Mucosa of descending colon (tissue), 3 donors: ENCODE measurements around the gene RABAC1. TPM values are rescaled to one million over a fixed set of nuclear protein-coding genes. Genes with fewer than 3 reads are reported as not detected.

Experiments
- ATAC-seq: fragments of 200-7000 bp; cut with Tn5 transposase; one replicate; pipeline ENCODE4 v1.9.1; 2020; ENCODE audit warnings: mild to moderate bottlenecking, moderate library complexity
- DNase-seq, 3 donors: peaks; one replicate each; pipeline ENCODE4 v3.0.0-alpha.2; 2020
- H3K36me3 ChIP-seq: fragments of 200-600 bp; one replicate; pipeline ENCODE4 v1.8.0; 2021; ENCODE audit warnings: low read depth, mild to moderate bottlenecking
- H3K4me1 ChIP-seq: fragments of 200-600 bp; one replicate; pipeline ENCODE4 v1.8.0; 2021; ENCODE audit warnings: low read depth, mild to moderate bottlenecking
- H3K4me3 ChIP-seq: fragments of 200-600 bp; one replicate; pipeline ENCODE4 v1.8.0; 2021; ENCODE audit warnings: mild to moderate bottlenecking
- H3K9me3 ChIP-seq: fragments of 200-600 bp; one replicate; pipeline ENCODE4 v1.8.0; 2021; ENCODE audit warnings: mild to moderate bottlenecking
- CTCF ChIP-seq: fragments of 200-600 bp; IDR thresholded peaks from one replicate; pipeline ENCODE4 v1.8.0; 2022; ENCODE audit warnings: antibody characterized with exemption, mild to moderate bottlenecking
- intact Hi-C, 2 donors: fragments of 100-400 bp; cut with DNase I in 1 of 2; cut with micrococcal nuclease in 1 of 2; formaldehyde crosslinking; loops; one replicate each; pipeline versions ENCODE4 v1.11.0 to v1.11.1; 2022; cut with DNase I, micrococcal nuclease
- long read RNA-seq, 2 donors: library from polyadenylated mRNA; unstranded; transcript quantifications; one replicate each; pipeline ENCODE4 v2.0.0, GENCODE V29; 2019 to 2021
- total RNA-seq, 3 donors: library from RNA; stranded (reverse); fragmentation: NEBNext Ultra II Directional in 2 of 3; extraction: Animal tissue kit (Norgen Biotek cat#: 25700) in 2 of 3; gene quantifications; one replicate each; pipeline versions ENCODE4 v1.2.1 to v1.2.4, GENCODE V29; 2021 to 2023
- donor health status: DM: no; HTN: no; CAD: no; lungs with moderate emphysema.
- donor health status: DM: no; HTN: no; CAD: no.
- donor health status: DM: no; HTN: yes; CAD: no.

Gene RABAC1
- 100 to 1,000 TPM; 150 to 160 (median 152) TPM for total RNA-seq
- long read RNA-seq, donor 1, transcript RABAC1-201 (5 exons, 821 nt) = major isoform, 129 of 148 reads
- long read RNA-seq, donor 1, partial matches to known transcripts = 4 of 148 reads
- long read RNA-seq, donor 1, other reads (novel, unspliced or antisense) = 8 of 148 reads
- long read RNA-seq, donor 2, transcript RABAC1-202 (2 exons, 725 nt) = minor isoform, 11 of 172 reads
- long read RNA-seq, donor 2, transcript RABAC1-201 (5 exons, 821 nt) = major isoform, 141 of 172 reads
- long read RNA-seq, donor 2, partial matches to known transcripts = 1 of 172 reads
- long read RNA-seq, donor 2, other reads (novel, unspliced or antisense) = 16 of 172 reads

- no peaks in the 10 kb centered on the region for H3K9me3 ChIP-seq
Observed at GRCh38 chr19:41959056-41960053, at the start of gene RABAC1. Gene RABAC1 (minus strand): TSS chr19:41959321. CDS start chr19:41959292, 29 bp downstream.

GRCh38 chr19:42006569-42006968 lies 47.4 kb upstream of the RABAC1 start:
- intact Hi-C loops = no loop called here
- no peak for DNase-seq
- ATAC-seq = no peak

More at GRCh38 chr19:41959056-41960053, at the start of gene RABAC1:
- peak; percentile 80 for ATAC-seq
- Histone ChIP-seq H3K36me3 (no peaks in the 10 kb centered on the region), H3K4me1 (peaks cover 18% of the 10 kb centered on the region), H3K4me3 (peak within 1 kb of the TSS; percentile 77)
- peak; percentile 90 to 95 (median 92) for DNase-seq
- intact Hi-C loops = no loop called here
- no peak for TF ChIP-seq CTCF

GRCh38 chr19:42005504-42005903 lies 46.4 kb upstream of the RABAC1 start:
- Histone ChIP-seq H3K9me3 (no peaks in the 10 kb centered on the region), H3K4me3 (no peak overlapping the region), H3K4me1 (no peaks in the 10 kb centered on the region), H3K36me3 (no peaks in the 10 kb centered on the region)
- intact Hi-C loops = no loop called here
- no peak for TF ChIP-seq CTCF
- DNase-seq (no peak), ATAC-seq (no peak)

More at GRCh38 chr19:42006569-42006968, 47.4 kb upstream of the RABAC1 start:
- H3K9me3 ChIP-seq = no peaks in the 10 kb centered on the region
- no peaks in the 10 kb centered on the region for H3K36me3 ChIP-seq
- H3K4me3 ChIP-seq = no peak overlapping the region
- TF ChIP-seq CTCF = no peak
- H3K4me1 ChIP-seq = no peaks in the 10 kb centered on the region

GRCh38 chr19:42003506-42004294 lies 44.6 kb upstream of the RABAC1 start:
- Histone ChIP-seq H3K4me1 (no peaks in the 10 kb centered on the region), H3K4me3 (no peak overlapping the region), H3K9me3 (no peaks in the 10 kb centered on the region), H3K36me3 (no peaks in the 10 kb centered on the region)
- intact Hi-C loops = no loop called here
- ATAC-seq (no peak), DNase-seq (no peak)
- no peak for TF ChIP-seq CTCF

- Histone ChIP-seq H3K4me1 (no peaks in the 10 kb centered on the region), H3K4me3 (no peak overlapping the region), H3K9me3 (no peaks in the 10 kb centered on the region), H3K36me3 (no peaks in the 10 kb centered on the region)
- TF ChIP-seq CTCF = no peak
- ATAC-seq (no peak), DNase-seq (peak in 1 of 3 donors; percentile 27)
- intact Hi-C loops = no loop called here
Observed at GRCh38 chr19:41999878-42000208, 40.7 kb upstream of the RABAC1 start.
